Caco-2 (cell line): ENCODE measurements around the gene CPA4. TPM values are rescaled to one million over a fixed set of nuclear protein-coding genes. Genes with fewer than 3 reads are reported as not detected.

ENCODE experiments used
- BruUV-seq: library from RNA; stranded (reverse); fragments of 400-500 nt; replicated peaks from 2 replicates; lab custom pipeline; 2021; lab: Mats Ljungman, UMichigan
- CTCF ChIA-PET: fragments of 300-600 bp; sonication (Branson Sonifier 250); formaldehyde crosslinking; loops from one replicate; lab custom pipeline; 2022; ENCODE audit warnings: antibody characterized with exemption; lab: Charles Lee
- POLR2A ChIA-PET: fragments of 300-600 bp; sonication (Branson Sonifier 250); formaldehyde crosslinking; loops from one replicate; lab custom pipeline; 2022; ENCODE audit warnings: antibody characterized with exemption; lab: Charles Lee
- DNase-seq, 2 experiments: peaks; one replicate each; pipeline versions ENCODE4 v3.0.0 to v3.0.0-alpha.2; 2020 to 2022
- H3K27me3 ChIP-seq: replicated peaks from 2 replicates; pipeline ENCODE4 v1.6.0; 2011; ENCODE audit warnings: low read length; ENCODE audit not compliant: control insufficient read depth, insufficient read depth
- H3K36me3 ChIP-seq: 2 replicates; pipeline ENCODE4 v1.5.1; 2011; ENCODE audit warnings: low read length; ENCODE audit not compliant: control insufficient read depth, insufficient read depth
- H3K4me1 ChIP-seq: fragments of 250-450 bp; sonication (Bioruptor Pico); 2 replicates; pipeline ENCODE4 v1.5.1; 2020; ENCODE audit warnings: mild to moderate bottlenecking
- H3K4me3 ChIP-seq: 2 replicates; pipeline ENCODE4 v1.5.1; 2011; ENCODE audit warnings: low read depth, mild to moderate bottlenecking, control low read depth, low read length
- H3K9me3 ChIP-seq: fragments of 250-450 bp; sonication (Bioruptor Pico); 2 replicates; pipeline ENCODE4 v1.5.1; 2020; ENCODE audit warnings: mild to moderate bottlenecking, moderate library complexity
- H3K27ac Mint-ChIP-seq: one replicate; pipeline ENCODE4 v1.8.0; 2022; ENCODE audit warnings: mixed read lengths; ENCODE audit not compliant: unreplicated experiment
- H3K27me3 Mint-ChIP-seq: one replicate; pipeline ENCODE4 v1.8.0; 2022; ENCODE audit warnings: mixed read lengths; ENCODE audit not compliant: insufficient read depth, unreplicated experiment
- H3K36me3 Mint-ChIP-seq: one replicate; pipeline ENCODE4 v1.8.0; 2022; ENCODE audit warnings: mild to moderate bottlenecking, mixed read lengths; ENCODE audit not compliant: insufficient read depth, unreplicated experiment
- H3K4me1 Mint-ChIP-seq: one replicate; pipeline ENCODE4 v1.8.0; 2022; ENCODE audit warnings: low read depth, mixed read lengths; ENCODE audit not compliant: unreplicated experiment
- H3K4me3 Mint-ChIP-seq: one replicate; pipeline ENCODE4 v1.8.0; 2022; ENCODE audit warnings: mild to moderate bottlenecking, moderate library complexity, mixed read lengths; ENCODE audit not compliant: unreplicated experiment
- H3K9me3 Mint-ChIP-seq: one replicate; pipeline ENCODE4 v1.8.0; 2022; ENCODE audit warnings: mixed read lengths; ENCODE audit not compliant: unreplicated experiment
- CTCF ChIP-seq, 2 experiments: fragments of 200-600 bp in 1 of 2; IDR thresholded peaks; 1 replicate in 1 of 2; 2 replicates in 1 of 2; pipeline versions ENCODE4 v1.5.1 to v1.8.0; 2011 to 2022; ENCODE audit warnings: antibody characterized with exemption in 1 of 2, control low read depth in 1 of 2, inconsistent platforms in 1 of 2, low read depth in 1 of 2, low read length in 1 of 2, mild to moderate bottlenecking in 1 of 2, moderate library complexity in 1 of 2; ENCODE audit not compliant: insufficient read depth in 1 of 2, severe bottlenecking in 1 of 2, unreplicated experiment in 1 of 2
- intact Hi-C: fragments of 100-400 bp; cut with micrococcal nuclease; formaldehyde crosslinking; loops from one replicate; pipeline ENCODE4 v1.10.0; 2022; ENCODE audit not compliant: unreplicated experiment
- total RNA-seq: library from RNA; stranded (reverse); gene quantifications from 2 replicates; pipeline ENCODE4 v1.2.3, GENCODE V29; 2022

CPA4 gene
- total RNA-seq, 1 experiment from 2014 or later, result 0.59 TPM

GRCh38 chr7:130358471-130358870 is 65.5 kb downstream of the CPA4 start:
- ChIA-PET CTCF (no interaction called here), POLR2A (no interaction called here)
- H3K4me1 ChIP-seq, result peaks cover 29% of the 10 kb centered on the region
- Mint-ChIP-seq H3K9me3 (peaks cover 19% of the 10 kb centered on the region), H3K4me1 (peaks cover 9% of the 10 kb centered on the region), H3K36me3 (peaks cover 5% of the 10 kb centered on the region), H3K4me3 (no peak overlapping the region), H3K27me3 (no peaks in the 10 kb centered on the region), H3K27ac (peak overlapping the region; percentile 24)
- intact Hi-C loops, result no loop called here
- TF ChIP-seq CTCF (IDR thresholded peaks at IDR 0.05; ENCODE audit: insufficient read depth in 1 of 2, low read depth in 1 of 2, low read length in 1 of 2, severe bottlenecking in 1 of 2, unreplicated experiment in 1 of 2), result no peak
- H3K9me3 ChIP-seq, result 0 out of 2 replicates have a peak, but pooled peaks cover 9% of the 10 kb centered on the region
- no peaks in the 10 kb centered on the region for H3K36me3 ChIP-seq
- H3K4me3 ChIP-seq, result no peak overlapping the region
- DNase-seq, result peak in 1 of 2 experiments; percentile 11
- BruUV-seq, result no TSS peak
- H3K27me3 ChIP-seq, result no peaks in the 10 kb centered on the region

GRCh38 chr7:130359276-130359857 is 66.4 kb downstream of the CPA4 start:
- no peaks in the 10 kb centered on the region for H3K27me3 Mint-ChIP-seq
- H3K36me3 Mint-ChIP-seq, result peaks cover 5% of the 10 kb centered on the region
- intact Hi-C loops, result no loop called here
- H3K4me3 Mint-ChIP-seq, result no peak overlapping the region
- H3K27ac Mint-ChIP-seq, result no peak overlapping the region
- Histone ChIP-seq H3K4me1 (peaks cover 29% of the 10 kb centered on the region), H3K36me3 (no peaks in the 10 kb centered on the region), H3K9me3 (0 out of 2 replicates have a peak, but pooled peaks cover 9% of the 10 kb centered on the region), H3K27me3 (no peaks in the 10 kb centered on the region), H3K4me3 (no peak overlapping the region)
- H3K4me1 Mint-ChIP-seq, result peaks cover 7% of the 10 kb centered on the region
- TF ChIP-seq CTCF (IDR thresholded peaks at IDR 0.05; ENCODE audit: insufficient read depth in 1 of 2, low read depth in 1 of 2, low read length in 1 of 2, severe bottlenecking in 1 of 2, unreplicated experiment in 1 of 2), result no peak
- no TSS peak for BruUV-seq
- CTCF ChIA-PET, result no interaction called here
- POLR2A ChIA-PET, result no interaction called here
- DNase-seq, result peak in 1 of 2 experiments; percentile 27
- H3K9me3 Mint-ChIP-seq, result peaks cover 19% of the 10 kb centered on the region

GRCh38 chr7:130360518-130360917 is 67.6 kb downstream of the CPA4 start:
- intact Hi-C loops, result no loop called here
- Mint-ChIP-seq H3K27ac (no peak overlapping the region), H3K36me3 (no peaks in the 10 kb centered on the region), H3K27me3 (no peaks in the 10 kb centered on the region), H3K9me3 (peaks cover 19% of the 10 kb centered on the region), H3K4me3 (no peak overlapping the region), H3K4me1 (peaks cover 7% of the 10 kb centered on the region)
- Histone ChIP-seq H3K4me3 (no peak overlapping the region), H3K4me1 (peaks cover 22% of the 10 kb centered on the region), H3K27me3 (no peaks in the 10 kb centered on the region), H3K36me3 (no peaks in the 10 kb centered on the region), H3K9me3 (0 out of 2 replicates have a peak, but pooled peaks cover 9% of the 10 kb centered on the region)
- TF ChIP-seq CTCF (IDR thresholded peaks at IDR 0.05; ENCODE audit: insufficient read depth in 1 of 2, low read depth in 1 of 2, low read length in 1 of 2, severe bottlenecking in 1 of 2, unreplicated experiment in 1 of 2), result no peak
- DNase-seq, result no peak
- no TSS peak for BruUV-seq
- POLR2A ChIA-PET, result no interaction called here
- CTCF ChIA-PET, result no interaction called here
